C1 segment of cervical spinal cord (tissue), 14 donors: ENCODE data around the gene BASP1.
A peak's percentile ranks its signal among the peaks of the same experiment; 100 is the strongest.

Experiments
- DNase-seq, 14 donors: peaks; one replicate each; lab custom pipeline; 2025; lab: John Stamatoyannopoulos, UW

BASP1 gene, protein sequence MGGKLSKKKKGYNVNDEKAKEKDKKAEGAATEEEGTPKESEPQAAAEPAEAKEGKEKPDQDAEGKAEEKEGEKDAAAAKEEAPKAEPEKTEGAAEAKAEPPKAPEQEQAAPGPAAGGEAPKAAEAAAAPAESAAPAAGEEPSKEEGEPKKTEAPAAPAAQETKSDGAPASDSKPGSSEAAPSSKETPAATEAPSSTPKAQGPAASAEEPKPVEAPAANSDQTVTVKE

GRCh38 chr5:17217493-17218352, at the start of gene BASP1:
Gene BASP1 (plus strand): TSS chr5:17217631. CDS start chr5:17275217, 57,586 bp downstream.
- DNase-seq: peak in 10 of 14 donors; percentile 5 to 74 (median 44)

DNA sequence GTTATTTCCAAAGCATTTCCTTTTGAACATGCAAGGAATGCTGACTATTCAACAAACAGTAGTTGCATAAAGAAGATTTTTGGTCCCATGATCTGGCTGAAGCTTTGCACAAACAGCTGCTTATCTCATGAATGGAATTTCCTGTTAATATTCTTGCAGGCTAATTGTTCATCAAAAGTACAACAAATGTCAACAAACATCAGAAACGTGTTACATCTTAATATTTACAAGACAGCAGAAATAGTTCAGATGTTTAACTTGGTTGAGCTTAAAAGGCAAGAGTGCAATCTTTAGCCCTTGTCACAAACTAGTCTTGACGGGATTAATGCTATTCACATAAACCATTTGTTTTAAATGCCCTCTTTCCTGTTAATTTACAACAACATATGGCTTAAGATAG, 47.9 kb upstream of the BASP1 start:
- DNase-seq: no peak

DNA sequence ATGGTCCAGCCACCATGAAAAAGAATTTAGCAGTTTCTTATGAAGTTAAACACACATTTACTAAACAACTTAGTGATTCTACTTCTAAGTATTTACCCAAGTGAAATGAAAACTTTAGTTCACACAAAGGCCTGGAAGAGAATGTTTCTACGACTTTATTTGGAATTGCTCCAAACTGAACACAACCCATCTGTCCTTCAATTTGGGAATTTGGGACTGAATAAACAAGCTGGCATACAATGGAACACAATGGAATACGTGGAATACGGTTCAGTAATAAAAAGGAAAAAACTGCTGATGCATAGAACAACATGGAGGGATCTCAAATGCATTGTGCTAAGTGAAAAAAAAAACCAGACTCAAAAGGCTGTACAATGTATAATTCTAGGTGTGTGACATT, 44.6 kb upstream of the BASP1 start:
- DNase-seq: no peak

- DNase-seq: no peak
Measured at GRCh38 chr5:17174965-17175364, 42.5 kb upstream of the BASP1 start.

DNA sequence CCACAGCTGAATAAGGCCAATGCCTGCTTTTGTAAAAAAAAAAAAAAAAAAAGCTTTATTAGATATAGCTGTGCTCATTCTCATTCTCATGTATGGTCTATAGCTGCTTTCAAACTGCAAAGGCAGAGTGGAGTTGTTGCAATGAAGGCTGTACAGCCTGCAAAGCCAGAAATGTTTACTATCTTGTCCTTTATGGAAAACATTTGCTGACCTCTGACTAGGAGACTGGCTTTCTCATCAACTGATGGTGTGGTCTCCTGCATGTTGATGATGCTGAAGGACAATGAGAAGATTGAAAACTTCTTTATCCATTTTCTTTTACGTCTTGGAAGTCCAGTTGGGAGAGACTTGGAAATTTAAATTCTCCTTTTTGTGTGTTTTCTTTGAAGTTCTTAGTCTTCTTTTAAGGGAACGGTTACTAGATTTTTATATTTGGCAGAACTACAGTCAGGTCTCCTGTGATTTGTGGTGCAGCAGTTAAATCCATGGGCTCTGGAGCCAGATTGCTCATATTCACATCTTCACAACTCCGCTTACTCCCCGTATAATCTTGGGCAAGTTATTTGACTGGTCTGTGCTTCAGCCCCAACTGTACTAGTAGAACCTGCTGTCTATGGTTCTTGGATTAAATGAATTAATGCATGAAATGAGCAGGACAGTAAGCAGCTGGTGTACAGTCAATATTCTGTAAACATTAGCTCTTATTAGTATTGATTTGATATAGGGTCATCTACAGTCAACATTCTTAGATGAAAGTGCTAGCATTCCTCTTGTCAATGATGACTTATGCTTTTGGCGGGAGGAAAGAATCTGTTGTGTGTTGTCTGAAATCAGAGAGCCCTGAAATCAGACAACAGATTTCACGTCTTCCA, 39.7 kb upstream of the BASP1 start:
- no peak for DNase-seq

DNA sequence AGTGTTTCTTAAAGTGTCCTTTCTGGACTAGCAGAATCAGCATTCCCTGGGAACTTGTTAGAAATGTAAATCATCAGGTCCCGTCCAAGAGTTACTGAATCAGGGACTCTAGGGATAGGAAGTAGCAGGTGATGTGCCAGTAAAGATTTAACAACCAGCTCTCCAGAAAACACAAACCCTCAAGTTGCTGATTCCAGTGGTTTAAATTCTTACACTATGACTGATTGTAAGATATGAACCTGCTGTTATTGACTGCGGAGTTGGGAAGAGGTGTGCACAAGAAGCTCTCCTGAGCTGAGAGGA, 39.1 kb upstream of the BASP1 start:
- DNase-seq: no peak

DNA sequence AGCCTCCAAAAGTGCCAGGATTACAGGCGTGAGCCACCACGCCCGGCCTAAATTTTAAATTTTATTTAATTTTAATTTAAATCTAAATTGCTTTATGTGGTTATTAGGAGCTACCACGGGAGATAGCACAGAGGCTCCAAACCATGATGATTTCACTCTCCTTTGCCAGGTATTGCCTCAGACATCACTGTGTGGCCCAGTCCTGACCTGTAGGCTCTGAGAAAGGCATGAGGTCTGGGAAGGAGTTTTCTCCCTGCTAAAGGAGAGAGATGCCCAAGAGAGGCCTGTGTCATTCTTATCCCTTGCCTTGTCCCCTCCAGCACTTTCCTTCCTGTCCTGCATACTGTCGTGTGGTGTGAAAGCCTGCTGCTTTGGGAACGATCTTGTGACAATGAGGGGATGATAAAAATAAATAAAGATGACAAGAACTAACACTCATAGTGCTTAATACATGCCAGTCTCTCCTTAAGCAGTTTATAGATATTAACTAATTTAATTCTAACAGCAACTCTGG, 37.0 kb upstream of the BASP1 start:
- DNase-seq: no peak

DNA sequence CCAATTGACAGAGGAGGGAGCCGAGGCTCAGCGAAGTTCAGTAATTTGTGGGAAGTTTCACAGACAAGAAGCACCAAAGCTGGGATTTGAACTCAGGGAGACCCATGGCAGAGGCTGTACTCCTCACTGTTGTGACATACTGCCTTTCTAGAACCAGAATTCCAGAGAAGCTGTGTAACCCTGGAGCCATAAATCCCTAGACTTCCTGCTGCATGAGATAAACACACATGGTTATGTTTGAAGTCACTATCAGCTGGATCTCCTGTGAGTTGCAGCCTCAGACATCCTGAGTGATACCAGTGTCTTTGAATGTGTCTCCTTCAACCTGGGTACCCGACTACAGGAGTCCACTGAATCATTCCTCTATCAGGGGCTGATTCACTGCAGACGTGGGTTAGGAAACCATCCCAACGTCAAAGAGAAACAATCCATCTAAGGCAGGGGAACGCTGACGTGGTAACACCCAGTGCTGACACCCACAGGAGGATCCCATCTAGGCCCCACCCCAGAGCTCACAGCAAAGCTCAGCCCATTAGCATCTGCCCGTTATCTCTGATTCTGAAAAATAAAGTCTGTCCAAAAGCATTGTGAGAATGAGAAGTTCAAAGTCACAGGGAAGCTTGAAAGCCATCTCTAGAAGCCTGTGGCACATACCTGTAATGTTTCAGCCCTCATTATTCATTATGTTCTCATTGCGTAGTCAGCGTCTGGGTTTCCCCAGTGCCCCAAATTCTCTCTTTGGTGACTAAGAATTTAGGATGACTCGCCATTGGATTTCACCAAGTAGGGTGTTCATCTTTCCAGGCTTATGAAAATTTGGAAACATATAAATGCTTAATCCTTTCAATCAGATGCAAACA, 36.3 kb upstream of the BASP1 start:
- DNase-seq: no peak

GRCh38 chr5:17182494-17182893, 34.9 kb upstream of the BASP1 start:
- no peak for DNase-seq

- no peak for DNase-seq
Measured at GRCh38 chr5:17182981-17183380, 34.5 kb upstream of the BASP1 start.

- DNase-seq: no peak
Measured at GRCh38 chr5:17183831-17184230, 33.6 kb upstream of the BASP1 start.

DNA sequence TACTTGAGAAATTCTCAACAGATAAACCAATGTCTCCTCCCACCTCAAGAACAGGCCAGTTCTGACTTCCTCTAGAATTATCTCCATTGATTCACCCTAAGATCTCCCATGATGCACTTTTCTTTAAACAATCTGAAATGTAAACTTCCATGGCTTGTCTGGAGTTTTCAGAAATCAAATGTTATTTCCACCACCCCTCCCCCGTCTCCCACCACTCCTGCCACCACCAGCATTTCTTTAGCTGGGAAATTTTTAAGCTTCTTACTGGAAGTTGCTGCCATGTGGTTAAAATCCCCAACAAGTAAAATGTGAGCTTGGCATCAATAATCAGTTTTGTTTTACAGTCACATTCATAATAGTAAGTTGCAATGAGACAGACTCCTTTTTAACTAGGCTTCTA, 32.8 kb upstream of the BASP1 start:
- DNase-seq: no peak

GRCh38 chr5:17185349-17185748, 32.1 kb upstream of the BASP1 start:
- no peak for DNase-seq

DNA sequence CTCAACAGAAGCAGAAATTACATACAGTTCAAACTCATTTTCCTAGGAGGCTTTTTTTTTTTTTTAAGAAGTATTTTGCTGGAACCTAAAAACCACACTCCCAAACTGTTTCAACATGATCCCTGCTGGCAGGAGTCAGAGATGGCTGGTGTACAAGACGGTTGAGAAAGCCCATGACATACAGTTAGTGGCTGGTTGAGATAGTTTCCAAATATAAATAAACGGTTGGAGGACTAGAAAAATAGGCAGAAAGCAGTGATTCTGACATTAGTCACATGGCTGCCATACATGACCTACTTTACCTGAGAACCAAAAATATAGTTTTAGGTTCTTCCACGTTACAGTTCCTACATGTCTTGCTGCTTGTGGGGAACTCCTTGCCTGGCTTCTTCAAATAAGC, 31.7 kb upstream of the BASP1 start:
- no peak for DNase-seq

- DNase-seq: peak in 1 of 14 donors; percentile 70
Measured at GRCh38 chr5:17186256-17186655, 31.2 kb upstream of the BASP1 start.

DNA sequence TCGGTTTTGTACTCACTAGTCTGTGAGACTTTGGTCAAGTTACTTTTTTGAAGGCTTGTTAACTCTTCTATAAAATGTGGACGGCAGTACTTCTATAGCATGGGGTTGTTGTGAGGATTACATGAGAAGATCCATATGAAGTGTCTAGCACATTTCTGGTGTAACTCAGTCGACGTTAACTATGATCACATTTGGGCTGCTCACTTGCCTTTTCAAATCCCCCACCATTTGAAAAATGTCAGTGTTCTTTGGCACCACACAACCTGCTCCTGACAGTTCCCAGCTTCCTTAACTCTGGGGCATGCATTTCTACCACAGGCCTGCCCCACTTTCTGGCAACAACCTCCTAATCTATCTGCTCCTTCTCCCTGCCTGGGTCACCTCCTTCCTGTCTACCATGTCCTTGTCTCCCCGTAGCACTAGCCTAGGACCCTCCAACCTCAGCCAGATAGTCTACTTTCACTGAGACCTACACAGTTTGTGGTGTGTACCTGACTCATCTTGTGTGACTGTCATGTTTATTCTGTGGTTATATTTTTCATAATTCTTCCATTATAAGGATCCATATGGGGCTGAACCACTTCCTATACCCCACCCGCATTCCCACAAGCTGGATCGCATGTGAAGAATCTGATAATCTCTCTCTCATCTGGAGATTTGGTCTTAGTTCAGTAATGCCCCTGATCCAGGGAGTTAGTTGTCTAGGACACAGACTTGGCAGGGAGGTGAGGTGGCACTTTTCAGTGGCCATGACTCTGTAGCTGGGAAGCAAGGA, 30.2 kb upstream of the BASP1 start:
- DNase-seq: no peak

DNA sequence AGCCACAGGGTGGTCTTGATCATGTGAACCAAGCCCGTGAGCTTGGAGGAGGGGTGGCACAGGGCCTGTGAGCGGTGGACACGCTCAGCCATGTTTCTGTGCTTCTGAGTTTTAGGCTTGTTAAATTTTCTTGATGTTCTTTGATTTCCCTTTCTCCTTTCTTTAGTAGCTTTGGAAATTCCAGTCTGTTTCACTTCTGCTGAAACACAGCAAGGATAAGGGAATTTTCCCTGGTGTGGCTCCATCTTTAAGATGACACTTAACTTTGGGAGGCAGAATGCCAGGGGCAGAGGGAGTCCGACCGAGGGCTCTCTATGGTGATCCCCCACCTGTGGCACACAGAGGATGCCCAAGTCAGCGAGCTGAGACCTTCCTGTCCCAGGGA, 29.7 kb upstream of the BASP1 start:
- no peak for DNase-seq

GRCh38 chr5:17189381-17190036, 27.9 kb upstream of the BASP1 start:
- peak in 8 of 14 donors; percentile 1 to 41 (median 21) for DNase-seq

GRCh38 chr5:17190242-17190778, 27.1 kb upstream of the BASP1 start:
- peak in 1 of 14 donors; percentile 15 for DNase-seq
